ENCODE results near the gene TXNRD1.
A peak's percentile ranks its signal among the peaks of the same experiment; 100 is the strongest.

Gene TXNRD1

DNA sequence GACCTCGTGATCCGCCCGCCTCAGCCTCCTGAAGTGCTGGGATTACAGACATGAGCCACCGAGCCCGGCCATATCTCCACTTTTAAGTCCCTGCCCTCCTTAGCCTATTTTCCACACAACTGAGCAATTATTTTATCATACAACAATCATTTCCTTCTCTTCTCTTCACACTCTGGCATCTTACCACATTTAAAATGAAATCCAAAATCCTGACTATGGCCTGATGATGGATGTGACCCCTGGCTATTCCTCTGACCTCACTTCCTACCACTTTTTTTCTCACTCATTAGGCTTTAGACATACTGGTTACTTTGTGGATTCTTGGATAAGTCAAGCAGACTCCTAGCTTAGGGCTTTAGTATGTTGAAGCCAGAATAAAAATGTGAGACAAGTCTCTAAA lies 66.1 kb downstream of the TXNRD1 start:
- no peak for TF ChIP-seq POLR2AphosphoS5 (IDR thresholded peaks at IDR 0.05; ENCODE audit: low read depth)
- TF ChIP-seq, protein P1, sequence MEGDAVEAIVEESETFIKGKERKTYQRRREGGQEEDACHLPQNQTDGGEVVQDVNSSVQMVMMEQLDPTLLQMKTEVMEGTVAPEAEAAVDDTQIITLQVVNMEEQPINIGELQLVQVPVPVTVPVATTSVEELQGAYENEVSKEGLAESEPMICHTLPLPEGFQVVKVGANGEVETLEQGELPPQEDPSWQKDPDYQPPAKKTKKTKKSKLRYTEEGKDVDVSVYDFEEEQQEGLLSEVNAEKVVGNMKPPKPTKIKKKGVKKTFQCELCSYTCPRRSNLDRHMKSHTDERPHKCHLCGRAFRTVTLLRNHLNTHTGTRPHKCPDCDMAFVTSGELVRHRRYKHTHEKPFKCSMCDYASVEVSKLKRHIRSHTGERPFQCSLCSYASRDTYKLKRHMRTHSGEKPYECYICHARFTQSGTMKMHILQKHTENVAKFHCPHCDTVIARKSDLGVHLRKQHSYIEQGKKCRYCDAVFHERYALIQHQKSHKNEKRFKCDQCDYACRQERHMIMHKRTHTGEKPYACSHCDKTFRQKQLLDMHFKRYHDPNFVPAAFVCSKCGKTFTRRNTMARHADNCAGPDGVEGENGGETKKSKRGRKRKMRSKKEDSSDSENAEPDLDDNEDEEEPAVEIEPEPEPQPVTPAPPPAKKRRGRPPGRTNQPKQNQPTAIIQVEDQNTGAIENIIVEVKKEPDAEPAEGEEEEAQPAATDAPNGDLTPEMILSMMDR (IDR thresholded peaks at IDR 0.05; ENCODE audit: insufficient read depth, low read length): no peak
- TF ChIP-seq, protein P2, sequence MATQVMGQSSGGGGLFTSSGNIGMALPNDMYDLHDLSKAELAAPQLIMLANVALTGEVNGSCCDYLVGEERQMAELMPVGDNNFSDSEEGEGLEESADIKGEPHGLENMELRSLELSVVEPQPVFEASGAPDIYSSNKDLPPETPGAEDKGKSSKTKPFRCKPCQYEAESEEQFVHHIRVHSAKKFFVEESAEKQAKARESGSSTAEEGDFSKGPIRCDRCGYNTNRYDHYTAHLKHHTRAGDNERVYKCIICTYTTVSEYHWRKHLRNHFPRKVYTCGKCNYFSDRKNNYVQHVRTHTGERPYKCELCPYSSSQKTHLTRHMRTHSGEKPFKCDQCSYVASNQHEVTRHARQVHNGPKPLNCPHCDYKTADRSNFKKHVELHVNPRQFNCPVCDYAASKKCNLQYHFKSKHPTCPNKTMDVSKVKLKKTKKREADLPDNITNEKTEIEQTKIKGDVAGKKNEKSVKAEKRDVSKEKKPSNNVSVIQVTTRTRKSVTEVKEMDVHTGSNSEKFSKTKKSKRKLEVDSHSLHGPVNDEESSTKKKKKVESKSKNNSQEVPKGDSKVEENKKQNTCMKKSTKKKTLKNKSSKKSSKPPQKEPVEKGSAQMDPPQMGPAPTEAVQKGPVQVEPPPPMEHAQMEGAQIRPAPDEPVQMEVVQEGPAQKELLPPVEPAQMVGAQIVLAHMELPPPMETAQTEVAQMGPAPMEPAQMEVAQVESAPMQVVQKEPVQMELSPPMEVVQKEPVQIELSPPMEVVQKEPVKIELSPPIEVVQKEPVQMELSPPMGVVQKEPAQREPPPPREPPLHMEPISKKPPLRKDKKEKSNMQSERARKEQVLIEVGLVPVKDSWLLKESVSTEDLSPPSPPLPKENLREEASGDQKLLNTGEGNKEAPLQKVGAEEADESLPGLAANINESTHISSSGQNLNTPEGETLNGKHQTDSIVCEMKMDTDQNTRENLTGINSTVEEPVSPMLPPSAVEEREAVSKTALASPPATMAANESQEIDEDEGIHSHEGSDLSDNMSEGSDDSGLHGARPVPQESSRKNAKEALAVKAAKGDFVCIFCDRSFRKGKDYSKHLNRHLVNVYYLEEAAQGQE (IDR thresholded peaks at IDR 0.05; ENCODE audit: insufficient replicate concordance, low read depth): no peak
- TF ChIP-seq GABPA (IDR thresholded peaks at IDR 0.05; ENCODE audit: low read depth): no peak
- TF ChIP-seq SPI1 (IDR thresholded peaks at IDR 0.05; ENCODE audit: borderline replicate concordance, low read depth): no peak
- no peak overlapping the region for H3K27ac ChIP-seq (replicated peaks)
- H3K27me3 ChIP-seq (ENCODE audit: insufficient read depth, poor library complexity, severe bottlenecking): no peaks in the 10 kb centered on the region
- no peak overlapping the region for H3K4me3 ChIP-seq (replicated peaks; ENCODE audit: insufficient read depth, low read length)
- DNase-seq (ENCODE audit: low read depth in 1 of 2, low spot score in 1 of 2): no peak

DNA sequence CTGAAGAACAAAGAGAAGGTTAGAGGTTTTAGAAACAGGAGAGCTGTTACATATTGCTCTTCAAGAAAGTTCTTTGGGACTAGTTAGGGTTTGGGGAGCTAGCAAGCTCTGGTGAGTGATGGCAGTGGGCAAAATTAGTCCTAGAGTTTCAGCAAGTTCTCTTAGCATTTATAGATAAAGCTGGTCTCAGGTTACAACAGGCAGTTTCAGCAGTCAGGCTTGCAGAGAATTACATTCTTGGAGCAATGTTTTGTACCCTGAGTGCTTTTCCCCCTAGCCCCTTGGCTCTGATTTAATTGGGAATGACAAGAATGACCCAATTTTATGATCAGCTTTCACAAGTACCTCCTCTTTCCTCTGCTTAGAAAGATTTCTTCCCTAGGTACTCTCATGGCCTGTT lies 66.5 kb downstream of the TXNRD1 start:
- DNase-seq (ENCODE audit: low read depth in 1 of 2, low spot score in 1 of 2): no peak
- no peak overlapping the region for H3K27ac ChIP-seq (replicated peaks)

DNA sequence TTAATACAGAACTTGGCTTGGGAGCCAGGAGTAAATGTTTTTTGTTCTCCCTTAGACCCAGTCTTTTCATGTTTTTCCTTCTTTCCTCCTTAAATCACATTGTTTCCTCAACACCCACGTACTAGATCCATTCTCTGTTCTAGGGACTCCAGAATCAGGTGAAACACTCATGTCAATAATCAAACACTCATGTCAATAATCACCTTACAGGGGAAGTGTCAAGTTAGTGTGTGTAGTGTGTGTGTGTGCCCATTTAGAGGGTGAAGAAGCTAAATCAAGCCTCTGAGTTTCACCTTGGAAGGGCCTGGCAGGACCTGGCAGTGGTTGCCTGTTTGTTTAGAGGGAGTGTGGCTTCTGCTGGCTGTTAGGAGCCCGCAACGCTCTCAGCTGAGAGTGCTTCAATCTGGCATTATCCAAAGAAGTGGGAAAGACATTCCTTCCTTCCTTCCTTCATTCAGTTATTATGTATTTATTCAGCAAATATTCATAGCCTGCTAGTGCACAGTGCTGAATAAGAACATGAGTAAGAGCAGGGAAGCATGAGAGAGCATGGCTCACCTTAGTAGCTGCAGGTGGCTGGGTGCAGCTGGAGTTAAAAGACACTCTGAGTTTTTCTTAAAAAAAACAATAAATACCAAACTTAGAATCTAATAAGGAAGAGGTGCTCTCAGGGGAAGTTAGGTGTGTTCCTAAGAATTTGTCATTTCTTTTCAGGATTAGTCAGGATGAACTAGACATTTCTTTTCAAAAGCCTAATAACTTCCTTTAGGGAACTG lies 70.3 kb downstream of the TXNRD1 start:
- no peaks in the 10 kb centered on the region for H3K27me3 ChIP-seq (ENCODE audit: insufficient read depth, poor library complexity, severe bottlenecking)
- H3K27ac ChIP-seq (replicated peaks): peak overlapping the region; percentile 97
- DNase-seq (ENCODE audit: low read depth in 1 of 2, low spot score in 1 of 2): no peak
- no peak overlapping the region for H3K4me3 ChIP-seq (replicated peaks; ENCODE audit: insufficient read depth, low read length)
- TF ChIP-seq, protein P1 (IDR thresholded peaks at IDR 0.05; ENCODE audit: insufficient read depth, low read length): no peak
- no peak for TF ChIP-seq SPI1 (IDR thresholded peaks at IDR 0.05; ENCODE audit: borderline replicate concordance, low read depth)
- TF ChIP-seq POLR2AphosphoS5 (IDR thresholded peaks at IDR 0.05; ENCODE audit: low read depth): no peak
- TF ChIP-seq GABPA (IDR thresholded peaks at IDR 0.05; ENCODE audit: low read depth): no peak
- TF ChIP-seq, protein P2 (IDR thresholded peaks at IDR 0.05; ENCODE audit: insufficient replicate concordance, low read depth): no peak

More for the DNA sequence above, 66.5 kb downstream of the TXNRD1 start:
- Histone ChIP-seq H3K4me3 (replicated peaks; ENCODE audit: insufficient read depth, low read length) (no peak overlapping the region), H3K27me3 (ENCODE audit: insufficient read depth, poor library complexity, severe bottlenecking) (no peaks in the 10 kb centered on the region)
- TF ChIP-seq SPI1 (IDR thresholded peaks at IDR 0.05; ENCODE audit: borderline replicate concordance, low read depth) (no peak), GABPA (IDR thresholded peaks at IDR 0.05; ENCODE audit: low read depth) (no peak), POLR2AphosphoS5 (IDR thresholded peaks at IDR 0.05; ENCODE audit: low read depth) (no peak)
- TF ChIP-seq, protein P1 (IDR thresholded peaks at IDR 0.05; ENCODE audit: insufficient read depth, low read length): no peak
- TF ChIP-seq, protein P2 (IDR thresholded peaks at IDR 0.05; ENCODE audit: insufficient replicate concordance, low read depth): no peak

Data from HL-60 (cell line).